ENCODE data around the gene EEIG2.

EEIG2 gene

DNA sequence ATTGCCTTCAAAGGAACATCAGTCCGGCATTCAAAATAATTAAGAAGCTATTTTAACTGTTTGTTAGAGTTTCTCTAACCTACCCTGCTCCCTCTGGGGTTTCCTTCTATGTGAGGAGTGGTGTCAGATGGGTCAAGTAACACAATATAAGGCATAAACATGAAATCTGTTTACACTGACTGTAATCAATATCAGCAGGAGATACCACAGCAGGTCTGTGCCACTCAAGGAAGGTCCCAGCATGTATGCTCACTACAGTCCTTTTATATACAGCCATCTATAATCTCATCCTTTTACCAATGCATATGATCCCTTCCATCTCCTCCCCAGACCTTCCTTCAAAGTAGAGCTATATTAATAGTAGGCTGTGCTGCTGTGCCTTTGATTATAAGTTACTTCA lies 25.4 kb downstream of the EEIG2 start:
- no peak for DNase-seq

DNA sequence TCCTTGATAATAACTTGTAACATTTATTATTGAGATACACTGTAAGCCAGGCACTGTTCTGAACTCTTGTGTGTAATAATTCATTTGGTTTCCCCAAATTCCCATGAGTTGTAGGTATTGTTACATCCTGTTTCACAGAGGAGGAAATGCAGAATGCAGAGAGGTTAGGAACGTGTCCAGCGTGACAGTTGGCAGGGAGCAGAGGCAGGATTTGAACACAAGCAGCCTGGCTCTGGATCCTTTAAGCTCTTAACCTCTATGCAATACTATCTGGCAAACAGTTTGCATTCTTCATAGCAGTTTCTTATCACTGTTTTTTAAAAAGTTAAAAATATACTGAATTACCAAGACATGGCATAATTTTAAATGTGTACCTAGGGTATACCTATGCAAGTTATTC lies 30.5 kb downstream of the EEIG2 start:
- DNase-seq, result no peak

DNA sequence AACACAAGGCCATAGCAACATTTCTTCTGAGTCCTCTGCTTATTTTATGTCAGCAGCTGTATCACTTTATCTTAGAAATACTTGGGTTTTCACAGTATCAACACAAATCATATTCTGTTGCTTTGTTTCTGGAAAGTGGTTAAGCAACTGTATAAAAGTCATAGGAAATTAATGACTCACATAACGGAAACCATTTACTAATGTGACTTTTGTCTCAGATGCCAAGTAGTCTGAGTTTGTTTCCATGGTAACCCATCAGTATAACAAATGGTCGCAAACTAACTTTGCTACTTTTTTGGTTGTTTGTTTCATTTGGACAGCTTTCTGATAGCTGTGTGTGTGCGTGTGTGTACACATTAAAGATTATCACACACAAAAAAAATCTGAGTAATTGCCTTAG lies 31.1 kb downstream of the EEIG2 start:
- no peak for DNase-seq

DNA sequence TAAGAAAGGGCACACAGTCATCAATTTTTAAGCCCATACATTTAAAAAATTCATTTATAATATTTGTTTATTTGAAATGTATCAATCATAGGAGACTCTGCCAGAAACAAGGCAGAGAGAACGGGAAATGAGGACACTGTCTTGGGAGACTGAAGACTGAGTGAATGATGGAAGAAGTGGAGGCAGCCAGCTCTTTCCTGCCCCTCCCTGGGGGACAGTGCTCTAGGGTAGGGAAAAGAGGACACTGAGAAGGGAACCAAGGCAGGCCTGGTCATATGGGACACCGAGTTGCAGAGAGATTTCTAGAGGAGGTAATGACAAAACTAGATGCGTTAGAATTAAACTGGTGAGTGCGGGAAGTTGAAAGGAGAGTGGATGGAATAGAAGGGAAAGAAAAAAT lies 31.6 kb downstream of the EEIG2 start:
- no peak for DNase-seq

DNA sequence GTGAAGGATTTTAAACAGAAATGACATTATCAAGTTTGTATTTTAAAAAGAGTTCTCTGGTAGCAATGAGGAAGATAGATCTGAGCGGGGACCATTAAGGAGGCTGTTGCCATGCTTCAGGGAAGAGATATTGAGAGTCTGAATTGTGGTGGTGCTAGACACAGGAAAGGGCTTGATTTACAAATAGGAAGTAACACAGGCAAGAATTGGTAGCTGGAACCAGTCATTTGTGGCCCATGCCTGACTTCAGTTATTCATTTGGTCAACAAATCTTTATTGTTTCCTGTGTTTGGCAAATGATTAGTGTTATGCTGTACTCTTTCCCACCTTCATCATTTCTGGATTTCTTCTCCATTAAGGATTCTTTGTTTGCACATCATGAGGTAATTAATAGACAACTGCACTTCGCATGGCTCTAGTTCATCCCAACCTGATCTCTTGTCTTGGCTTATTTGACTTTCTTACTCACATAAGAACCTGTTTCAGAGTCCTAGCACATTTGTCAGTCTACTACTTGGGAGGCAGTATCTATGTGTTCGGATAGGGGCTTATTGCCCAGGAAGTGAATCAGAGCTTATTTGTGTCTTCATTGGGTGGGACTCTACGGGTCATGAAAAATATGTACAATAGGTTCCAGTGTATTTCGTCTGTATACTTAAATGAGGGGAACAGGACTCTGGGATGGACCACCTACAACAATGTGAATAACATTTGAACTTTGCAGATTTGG lies 32.3 kb downstream of the EEIG2 start:
- DNase-seq, result no peak

DNA sequence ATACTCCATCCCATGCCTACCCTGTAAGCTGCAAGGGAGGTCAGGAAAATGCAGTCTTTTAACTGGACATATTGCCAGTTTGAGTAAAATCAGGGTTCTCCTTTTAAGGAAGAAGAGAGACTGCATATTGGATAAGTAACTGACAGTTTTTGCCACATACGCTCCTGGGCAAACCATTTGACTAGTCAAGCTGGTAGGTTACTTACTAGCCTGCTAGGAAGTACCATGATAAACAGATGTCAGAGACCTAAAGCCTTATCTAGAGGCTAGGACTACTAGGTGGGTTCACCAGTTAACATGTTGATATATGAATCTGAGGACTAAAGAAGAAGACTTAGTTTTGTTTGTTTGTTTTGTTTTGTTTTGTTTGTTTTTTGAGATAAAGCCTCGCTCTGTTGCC lies 33.5 kb downstream of the EEIG2 start:
- DNase-seq, result no peak

DNA sequence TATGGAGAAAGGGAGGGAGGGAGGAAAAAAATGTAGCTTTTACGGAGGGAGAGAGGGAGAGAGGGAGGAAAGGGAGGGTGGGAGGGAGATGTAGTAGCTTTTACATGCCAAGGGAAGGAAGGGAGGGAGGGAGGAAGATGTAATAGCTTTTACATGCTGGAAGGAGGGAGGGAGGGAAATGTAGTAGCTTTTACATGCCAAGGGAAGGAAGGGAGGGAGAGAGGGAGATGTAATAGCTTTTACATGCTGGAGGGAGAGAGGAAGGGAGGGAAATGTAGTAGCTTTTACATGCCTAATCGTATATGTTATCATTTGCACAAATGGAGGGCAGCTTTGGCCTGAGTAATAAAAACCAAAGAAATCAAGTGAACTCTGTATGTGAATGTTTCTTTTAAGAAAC lies 35.6 kb downstream of the EEIG2 start:
- no peak for DNase-seq

DNA sequence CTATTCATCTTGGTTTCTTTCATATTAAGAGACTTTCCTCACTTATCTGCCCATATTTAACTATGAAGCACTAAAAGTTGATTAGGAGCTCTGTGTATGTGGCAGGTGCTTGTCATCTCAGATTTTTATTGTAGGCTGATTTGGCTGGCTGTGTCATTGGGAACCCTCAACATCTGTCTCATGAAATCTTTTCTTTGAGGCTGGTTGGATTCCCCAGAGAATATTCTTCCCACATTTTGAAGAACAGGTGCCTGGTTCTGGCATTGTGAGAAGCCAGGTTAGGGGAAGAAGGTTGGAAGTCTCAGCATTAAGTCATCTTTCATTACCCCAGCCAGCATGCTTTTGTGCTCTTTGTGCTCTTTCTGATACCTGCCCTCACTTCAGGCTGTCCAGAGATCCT lies 37.1 kb downstream of the EEIG2 start:
- DNase-seq, result no peak

DNA sequence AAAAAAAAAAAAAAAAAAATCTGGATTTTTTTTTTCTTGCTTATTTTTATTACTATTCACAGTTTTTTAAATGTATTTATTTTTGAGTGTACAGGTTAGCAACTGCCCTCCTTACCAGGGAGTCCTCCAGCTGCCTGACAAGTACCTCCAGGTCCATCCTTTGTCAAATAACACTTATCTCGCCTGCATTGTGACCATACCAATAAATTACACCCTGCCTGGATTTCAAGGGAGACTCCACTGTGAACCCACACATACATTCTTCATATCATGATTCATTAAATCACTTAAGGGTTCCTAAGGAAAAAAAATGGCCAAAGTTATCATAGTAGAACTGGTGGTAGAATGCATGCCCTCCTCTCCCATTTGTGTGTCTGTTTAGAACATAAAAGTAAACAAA lies 38.4 kb downstream of the EEIG2 start:
- no peak for DNase-seq

DNA sequence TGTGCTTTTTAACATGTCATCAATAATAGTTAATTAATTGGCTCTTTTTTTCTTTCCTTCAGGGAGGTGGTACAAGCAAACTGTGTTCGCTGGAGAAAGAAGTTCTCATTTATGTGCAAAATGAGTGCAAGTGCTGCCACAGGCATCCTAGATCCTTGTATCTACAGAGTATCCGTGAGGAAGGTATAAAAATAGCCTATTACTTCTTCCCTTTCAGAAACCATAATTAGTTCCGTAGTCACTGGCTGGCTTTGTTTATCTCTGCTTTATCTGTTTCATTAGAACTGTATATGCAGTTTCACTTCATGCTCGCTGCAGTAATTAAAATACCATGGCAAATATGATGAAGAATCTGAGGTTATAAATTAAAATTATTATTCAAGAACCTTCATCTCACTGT lies 40.6 kb downstream of the EEIG2 start:
- DNase-seq, result no peak

DNA sequence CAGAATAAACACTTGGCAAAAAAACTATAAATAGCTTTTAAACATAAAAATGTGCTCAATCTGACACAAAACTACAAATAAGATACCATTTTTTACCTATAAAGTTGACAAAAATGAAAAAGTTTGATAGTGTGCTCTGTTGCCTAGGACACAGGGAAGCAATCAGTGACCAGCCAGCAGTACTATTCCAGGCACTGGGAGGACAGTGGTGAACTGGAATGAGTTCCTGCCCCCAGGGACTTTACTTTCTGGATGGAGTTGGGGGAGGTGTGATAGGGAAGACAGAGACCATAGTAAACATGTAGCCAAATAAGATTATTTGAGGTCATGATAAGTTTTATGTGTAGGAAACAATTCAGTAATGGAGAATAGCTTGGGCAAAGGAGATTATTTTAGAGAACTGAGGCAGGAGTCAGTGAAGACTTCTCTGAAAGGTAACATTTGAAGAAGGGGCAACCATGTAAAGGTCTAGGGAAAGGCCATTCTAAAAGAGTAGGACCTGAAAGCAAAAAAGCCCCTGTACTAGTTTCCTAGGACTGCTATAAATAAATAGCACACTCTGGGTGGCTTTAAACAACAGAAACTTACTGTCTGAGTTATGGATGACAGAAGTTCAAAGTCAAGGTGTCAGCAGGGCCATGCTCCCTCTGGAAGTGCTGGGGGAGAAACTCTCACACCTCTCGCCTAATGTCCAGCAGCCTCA lies 42.0 kb downstream of the EEIG2 start:
- DNase-seq, result no peak

DNA sequence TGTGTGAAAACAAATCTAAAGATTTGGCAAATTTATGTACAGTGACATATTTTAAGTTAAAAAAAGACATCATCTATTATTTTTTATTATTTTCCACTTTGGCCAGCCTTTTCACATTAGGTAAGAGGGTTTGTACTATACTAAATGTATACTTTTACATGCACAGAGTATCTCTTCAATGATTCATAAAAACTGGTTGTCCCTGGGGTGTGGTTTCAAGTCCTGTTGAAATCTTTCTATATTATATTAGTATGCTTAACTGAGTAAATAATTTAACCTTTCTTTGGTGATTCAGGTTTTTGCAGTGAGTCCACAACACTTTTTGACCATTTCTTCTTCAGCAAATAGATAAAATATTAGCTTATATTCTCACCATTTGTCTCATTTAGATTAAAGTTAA lies 45.7 kb downstream of the EEIG2 start:
- DNase-seq, result no peak

DNA sequence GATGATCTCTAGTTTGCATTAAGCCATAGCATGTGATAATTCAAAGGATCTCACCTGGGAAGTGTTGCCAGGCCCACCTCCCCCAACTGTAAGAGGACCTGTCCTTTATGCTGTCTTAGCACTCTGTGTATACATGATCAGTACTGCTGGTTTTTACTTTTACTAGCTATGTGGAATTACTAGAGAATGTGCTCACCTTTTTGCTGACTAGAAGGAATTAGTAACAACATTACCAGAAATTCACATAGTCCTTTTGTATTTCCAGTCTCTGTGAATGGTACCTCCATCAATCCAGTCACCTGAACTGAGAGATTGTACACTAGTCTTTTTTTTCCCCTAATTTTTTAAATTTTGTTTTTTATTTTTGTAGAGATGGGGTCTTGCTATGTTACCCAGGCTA lies 46.6 kb downstream of the EEIG2 start:
- DNase-seq, result no peak

DNA sequence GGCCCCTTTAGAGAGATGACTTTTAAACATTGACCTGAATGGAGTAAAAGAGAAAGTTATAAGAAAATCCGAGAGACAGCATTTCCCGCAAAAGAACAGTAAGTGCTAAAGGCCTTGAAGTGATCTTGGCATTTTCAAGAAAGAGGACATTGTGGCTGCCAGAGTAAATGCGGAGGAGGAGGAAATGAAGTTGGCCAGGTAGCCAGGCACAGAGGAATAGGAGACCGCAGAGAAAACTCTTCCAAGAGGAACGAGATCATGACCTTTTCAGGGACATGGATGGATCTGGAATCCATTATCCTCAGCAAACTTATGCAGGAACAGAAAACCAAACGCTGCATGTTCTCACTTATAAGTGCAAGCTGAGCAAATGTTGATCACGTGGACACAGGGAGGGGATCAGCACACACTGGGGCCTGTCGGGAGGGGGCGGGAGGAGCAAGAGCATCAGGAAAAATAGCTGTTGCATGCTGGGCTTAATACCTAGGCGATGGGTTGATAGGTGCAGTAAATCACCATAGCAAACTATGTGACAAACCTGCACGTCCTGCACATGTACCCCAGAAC lies 49.7 kb downstream of the EEIG2 start:
- no peak for DNase-seq
